HepG2 (cell line): ENCODE results near the gene ESPN. TPM values are rescaled to one million over a fixed set of nuclear protein-coding genes. Genes with fewer than 3 reads are reported as not detected.

ENCODE experiments used
- ATF4 ChIP-seq, 2 experiments: fragments of 450-650 bp in 1 of 2; sonication (generic) in 1 of 2; formaldehyde crosslinking; IDR thresholded peaks; 2 replicates each; pipeline versions ENCODE4 v1.5.0 to v1.8.0; 2020 to 2022; ENCODE audit warnings: mild to moderate bottlenecking in 1 of 2, missing genetic modification reagents in 1 of 2
- FOSL2 ChIP-seq: sonication (generic); formaldehyde crosslinking; IDR thresholded peaks from 2 replicates; pipeline ENCODE4 v1.4.0; 2020; ENCODE audit warnings: missing genetic modification reagents
- FUBP1 ChIP-seq: sonication (generic); formaldehyde crosslinking; IDR thresholded peaks from 2 replicates; pipeline ENCODE4 v1.5.1; 2020; ENCODE audit warnings: missing genetic modification reagents, mild to moderate bottlenecking, borderline replicate concordance
- GABPB1 ChIP-seq: IDR thresholded peaks from 2 replicates; pipeline ENCODE4 v1.6.1; 2016; ENCODE audit warnings: mild to moderate bottlenecking, missing genetic modification reagents, moderate library complexity, missing compliant biosample characterization
- GLI4 ChIP-seq: sonication (generic); formaldehyde crosslinking; IDR thresholded peaks from 2 replicates; pipeline ENCODE4 v1.5.1; 2020; ENCODE audit warnings: missing genetic modification reagents, mild to moderate bottlenecking, moderate library complexity, borderline replicate concordance
- HOXA9 ChIP-seq: sonication (generic); formaldehyde crosslinking; IDR thresholded peaks from 2 replicates; pipeline ENCODE4 v1.8.1; 2022; ENCODE audit warnings: missing genetic modification reagents, mild to moderate bottlenecking, moderate library complexity, borderline replicate concordance
- KLF13 ChIP-seq: sonication (generic); formaldehyde crosslinking; IDR thresholded peaks from 2 replicates; pipeline ENCODE4 v1.4.0; 2020; ENCODE audit warnings: mild to moderate bottlenecking, missing genetic modification reagents
- KLF16 ChIP-seq, 2 experiments: sonication (generic) in 1 of 2; formaldehyde crosslinking in 1 of 2; IDR thresholded peaks; 2 replicates each; pipeline versions ENCODE4 v1.6.1 to v1.8.0; 2016 to 2023; ENCODE audit warnings: missing genetic modification reagents in 2 of 2, missing compliant biosample characterization in 1 of 2
- MEIS2 ChIP-seq: sonication (generic); formaldehyde crosslinking; IDR thresholded peaks from 2 replicates; pipeline ENCODE4 v1.9.0; 2021; ENCODE audit warnings: mild to moderate bottlenecking, missing genetic modification reagents
- PRPF4 ChIP-seq: fragments of 200-400 bp; formaldehyde crosslinking; IDR thresholded peaks from 2 replicates; pipeline ENCODE4 v1.6.1; 2016; ENCODE audit warnings: low read length, low read depth; ENCODE audit not compliant: poor library complexity, severe bottlenecking
- RAD21 ChIP-seq: fragments of 450-650 bp; formaldehyde crosslinking; IDR thresholded peaks from 2 replicates; pipeline ENCODE4 v1.5.0; 2020; ENCODE audit warnings: mild to moderate bottlenecking
- SSRP1 ChIP-seq: IDR thresholded peaks from 2 replicates; pipeline ENCODE4 v1.6.1; 2016; ENCODE audit warnings: control low read depth
- ZBTB38 ChIP-seq: sonication (generic); formaldehyde crosslinking; IDR thresholded peaks from 2 replicates; pipeline ENCODE4 v1.5.1; 2020; ENCODE audit warnings: mild to moderate bottlenecking, missing genetic modification reagents
- ZFP90 ChIP-seq: sonication (generic); formaldehyde crosslinking; IDR thresholded peaks from 2 replicates; pipeline ENCODE4 v1.8.0; 2022; ENCODE audit warnings: missing genetic modification reagents, mild to moderate bottlenecking, inconsistent platforms, borderline replicate concordance
- ZNF121 ChIP-seq: sonication (generic); formaldehyde crosslinking; IDR thresholded peaks from 2 replicates; pipeline ENCODE4 v1.5.0; 2020; ENCODE audit warnings: mild to moderate bottlenecking, missing genetic modification reagents
- ZNF207 ChIP-seq: fragments of 450-650 bp; IDR thresholded peaks from 2 replicates; pipeline ENCODE4 v1.6.1; 2016; ENCODE audit warnings: antibody characterized with exemption, borderline replicate concordance
- ZNF350 ChIP-seq: sonication (generic); formaldehyde crosslinking; IDR thresholded peaks from 2 replicates; pipeline ENCODE4 v1.4.0; 2020; ENCODE audit warnings: mild to moderate bottlenecking, low read depth, missing genetic modification reagents, borderline replicate concordance
- ZNF788 ChIP-seq: sonication (generic); formaldehyde crosslinking; IDR thresholded peaks from 2 replicates; pipeline ENCODE4 v1.5.0; 2020; ENCODE audit warnings: mild to moderate bottlenecking, missing genetic modification reagents, borderline replicate concordance
- ZSCAN12 ChIP-seq: sonication (generic); formaldehyde crosslinking; IDR thresholded peaks from 2 replicates; pipeline ENCODE4 v1.9.0; 2021; ENCODE audit warnings: mild to moderate bottlenecking, missing genetic modification reagents
- polyA plus RNA-seq, 8 experiments: library from polyadenylated mRNA; depleted of rRNA in 3 of 8; stranded (reverse) in 7 of 8; unstranded in 1 of 8; fragments of >200 nt; fragmentation: Illumina TruSeq in 4 of 8; extraction: Trizol in 4 of 8; gene quantifications; 2 replicates each; pipeline versions ENCODE4 v1.2.1 to v1.2.3, GENCODE V29; 2011 to 2016; ENCODE audit warnings: low read depth in 4 of 8, missing spikeins in 1 of 8, mixed read lengths in 1 of 8; ENCODE audit not compliant: insufficient read depth in 1 of 8
- total RNA-seq, 5 experiments: library from RNA; depleted of rRNA; stranded (reverse); fragments of >200 nt; fragmentation: Illumina TruSeq; extraction: Trizol; gene quantifications; 2 replicates each; pipeline ENCODE4 v1.2.3, GENCODE V29; 2016; ENCODE audit warnings: low read depth in 1 of 5
- TF ChIP-seq, protein P1 (sequence below): sonication (generic); formaldehyde crosslinking; conservative IDR thresholded peaks from 2 replicates; pipeline ENCODE4 v1.4.0; 2020; ENCODE audit warnings: missing genetic modification reagents
- TF ChIP-seq, protein P2 (sequence below): IDR thresholded peaks from 2 replicates; pipeline ENCODE4 v1.6.1; 2016; ENCODE audit warnings: low read depth
- TF ChIP-seq, protein P3 (sequence below): sonication (generic); formaldehyde crosslinking; IDR thresholded peaks from 2 replicates; pipeline ENCODE4 v1.5.1; 2020; ENCODE audit warnings: missing genetic modification reagents, mild to moderate bottlenecking, borderline replicate concordance

The ESPN gene
- total and polyA plus RNA-seq, 2 of the 13 experiments (the other 11 are each of a cell fraction or from before 2014, with no cell fraction given): 48.6 to 54.2 TPM

GRCh38 chr1:6410248-6410893 is 14.2 kb upstream of the ESPN start (continued):
- TF ChIP-seq, protein P1, sequence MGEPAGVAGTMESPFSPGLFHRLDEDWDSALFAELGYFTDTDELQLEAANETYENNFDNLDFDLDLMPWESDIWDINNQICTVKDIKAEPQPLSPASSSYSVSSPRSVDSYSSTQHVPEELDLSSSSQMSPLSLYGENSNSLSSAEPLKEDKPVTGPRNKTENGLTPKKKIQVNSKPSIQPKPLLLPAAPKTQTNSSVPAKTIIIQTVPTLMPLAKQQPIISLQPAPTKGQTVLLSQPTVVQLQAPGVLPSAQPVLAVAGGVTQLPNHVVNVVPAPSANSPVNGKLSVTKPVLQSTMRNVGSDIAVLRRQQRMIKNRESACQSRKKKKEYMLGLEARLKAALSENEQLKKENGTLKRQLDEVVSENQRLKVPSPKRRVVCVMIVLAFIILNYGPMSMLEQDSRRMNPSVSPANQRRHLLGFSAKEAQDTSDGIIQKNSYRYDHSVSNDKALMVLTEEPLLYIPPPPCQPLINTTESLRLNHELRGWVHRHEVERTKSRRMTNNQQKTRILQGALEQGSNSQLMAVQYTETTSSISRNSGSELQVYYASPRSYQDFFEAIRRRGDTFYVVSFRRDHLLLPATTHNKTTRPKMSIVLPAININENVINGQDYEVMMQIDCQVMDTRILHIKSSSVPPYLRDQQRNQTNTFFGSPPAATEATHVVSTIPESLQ: no peak
- TF ChIP-seq HOXA9 (CRISPR knock-in tag): no peak
- TF ChIP-seq KLF13 (CRISPR knock-in tag): no peak
- peak; percentile 65; the same call in 1 of the 2 replicates for TF ChIP-seq FOSL2
- no peak for TF ChIP-seq ZFP90
- no peak for TF ChIP-seq GABPB1
- TF ChIP-seq ZNF207: no peak
- TF ChIP-seq ZNF350 (CRISPR knock-in tag): no peak
- no peak for TF ChIP-seq FUBP1 (CRISPR knock-in tag)
- no peak for TF ChIP-seq MEIS2 (CRISPR knock-in tag)
- TF ChIP-seq ZNF788 (CRISPR knock-in tag): no peak
- TF ChIP-seq, protein P2, sequence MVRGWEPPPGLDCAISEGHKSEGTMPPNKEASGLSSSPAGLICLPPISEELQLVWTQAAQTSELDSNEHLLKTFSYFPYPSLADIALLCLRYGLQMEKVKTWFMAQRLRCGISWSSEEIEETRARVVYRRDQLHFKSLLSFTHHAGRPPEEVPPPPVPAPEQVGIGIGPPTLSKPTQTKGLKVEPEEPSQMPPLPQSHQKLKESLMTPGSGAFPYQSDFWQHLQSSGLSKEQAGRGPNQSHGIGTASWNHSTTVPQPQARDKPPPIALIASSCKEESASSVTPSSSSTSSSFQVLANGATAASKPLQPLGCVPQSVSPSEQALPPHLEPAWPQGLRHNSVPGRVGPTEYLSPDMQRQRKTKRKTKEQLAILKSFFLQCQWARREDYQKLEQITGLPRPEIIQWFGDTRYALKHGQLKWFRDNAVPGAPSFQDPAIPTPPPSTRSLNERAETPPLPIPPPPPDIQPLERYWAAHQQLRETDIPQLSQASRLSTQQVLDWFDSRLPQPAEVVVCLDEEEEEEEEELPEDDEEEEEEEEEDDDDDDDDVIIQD: no peak
- no peak for TF ChIP-seq ZBTB38 (CRISPR knock-in tag)
- peak in 1 of 2 experiments; percentile 95; a peak in 2 of 4 replicates for TF ChIP-seq ATF4 (CRISPR knock-in tag; IDR thresholded peaks at IDR 0.05)
- TF ChIP-seq ZSCAN12: no peak
- TF ChIP-seq, protein P3, sequence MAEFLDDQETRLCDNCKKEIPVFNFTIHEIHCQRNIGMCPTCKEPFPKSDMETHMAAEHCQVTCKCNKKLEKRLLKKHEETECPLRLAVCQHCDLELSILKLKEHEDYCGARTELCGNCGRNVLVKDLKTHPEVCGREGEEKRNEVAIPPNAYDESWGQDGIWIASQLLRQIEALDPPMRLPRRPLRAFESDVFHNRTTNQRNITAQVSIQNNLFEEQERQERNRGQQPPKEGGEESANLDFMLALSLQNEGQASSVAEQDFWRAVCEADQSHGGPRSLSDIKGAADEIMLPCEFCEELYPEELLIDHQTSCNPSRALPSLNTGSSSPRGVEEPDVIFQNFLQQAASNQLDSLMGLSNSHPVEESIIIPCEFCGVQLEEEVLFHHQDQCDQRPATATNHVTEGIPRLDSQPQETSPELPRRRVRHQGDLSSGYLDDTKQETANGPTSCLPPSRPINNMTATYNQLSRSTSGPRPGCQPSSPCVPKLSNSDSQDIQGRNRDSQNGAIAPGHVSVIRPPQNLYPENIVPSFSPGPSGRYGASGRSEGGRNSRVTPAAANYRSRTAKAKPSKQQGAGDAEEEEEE (CRISPR knock-in tag): no peak
- TF ChIP-seq ZNF121: no peak
- TF ChIP-seq SSRP1 (CRISPR knock-in tag): no peak
- peak in 1 of 2 experiments; percentile 55; a peak in 2 of 4 replicates for TF ChIP-seq KLF16 (CRISPR knock-in tag; IDR thresholded peaks at IDR 0.05)
- TF ChIP-seq PRPF4: no peak
- TF ChIP-seq GLI4 (CRISPR knock-in tag): no peak
- no peak for TF ChIP-seq RAD21 (CRISPR knock-in tag)
